A673 (cell line): ENCODE results near the gene FGF22.

Source experiments
- CTCF ChIP-seq: fragments of 300-800, 200-600 bp; sonication (generic); conservative IDR thresholded peaks from 2 replicates; pipeline ENCODE4 v1.5.1; 2017; ENCODE audit warnings: low read depth, mild to moderate bottlenecking, antibody characterized with exemption, low read length, moderate library complexity, mixed read lengths
- EZH2 ChIP-seq: fragments of 200-600 bp; sonication (generic); IDR thresholded peaks from 2 replicates; pipeline ENCODE4 v1.6.1; 2017; ENCODE audit warnings: borderline replicate concordance, low read depth, mild to moderate bottlenecking, mixed read lengths, antibody characterized with exemption, low read length; ENCODE audit not compliant: poor library complexity, severe bottlenecking

- no peak for TF ChIP-seq CTCF
- TF ChIP-seq EZH2, result no peak
Measured at GRCh38 chr19:643736-644135, 4.1 kb downstream of the FGF22 start.
